HepG2 (cell line): Measurements from ENCODE around the gene BCL2L1. TPM values are rescaled to one million over a fixed set of nuclear protein-coding genes. Genes with fewer than 3 reads are reported as not detected.
A peak's percentile ranks its signal among the peaks of the same experiment; 100 is the strongest.

Source experiments
- ARNTL ChIP-seq: sonication (generic); formaldehyde crosslinking; IDR thresholded peaks from 2 replicates; pipeline ENCODE4 v1.4.0; 2020; ENCODE audit warnings: mild to moderate bottlenecking, missing genetic modification reagents
- CAMTA2 ChIP-seq: sonication (generic); formaldehyde crosslinking; IDR thresholded peaks from 2 replicates; pipeline ENCODE4 v1.4.0; 2020; ENCODE audit warnings: mild to moderate bottlenecking, missing genetic modification reagents, borderline replicate concordance
- GTF3A ChIP-seq: sonication (generic); formaldehyde crosslinking; conservative IDR thresholded peaks from 2 replicates; pipeline ENCODE4 v1.4.0; 2020; ENCODE audit warnings: mild to moderate bottlenecking, missing genetic modification reagents
- MTA1 ChIP-seq: sonication (generic); formaldehyde crosslinking; IDR thresholded peaks from 2 replicates; pipeline ENCODE4 v1.4.0; 2020; ENCODE audit warnings: missing genetic modification reagents, mild to moderate bottlenecking, borderline replicate concordance
- POLR2A ChIP-seq, 2 experiments: IDR thresholded peaks; 2 replicates each; pipeline ENCODE4 v1.6.1; 2011; ENCODE audit warnings: low read depth in 2 of 2, low read length in 2 of 2, mild to moderate bottlenecking in 1 of 2, moderate library complexity in 1 of 2; ENCODE audit not compliant: insufficient read depth in 1 of 2
- SALL1 ChIP-seq: sonication (generic); formaldehyde crosslinking; IDR thresholded peaks from 2 replicates; pipeline ENCODE4 v1.8.0; 2022; ENCODE audit warnings: mild to moderate bottlenecking, missing genetic modification reagents
- ZFP36L1 ChIP-seq: sonication (generic); formaldehyde crosslinking; IDR thresholded peaks from 2 replicates; pipeline ENCODE4 v1.8.0; 2022; ENCODE audit warnings: mild to moderate bottlenecking, missing genetic modification reagents, moderate library complexity
- ZNF451 ChIP-seq: sonication (generic); formaldehyde crosslinking; IDR thresholded peaks from 2 replicates; pipeline ENCODE4 v1.5.0; 2020; ENCODE audit warnings: mild to moderate bottlenecking, missing genetic modification reagents
- ZNF746 ChIP-seq: sonication (generic); formaldehyde crosslinking; IDR thresholded peaks from 2 replicates; pipeline ENCODE4 v1.8.0; 2022; ENCODE audit warnings: mild to moderate bottlenecking, missing genetic modification reagents
- polyA plus RNA-seq, 8 experiments: library from polyadenylated mRNA; depleted of rRNA in 3 of 8; stranded (reverse) in 7 of 8; unstranded in 1 of 8; fragments of >200 nt; fragmentation: Illumina TruSeq in 4 of 8; extraction: Trizol in 4 of 8; gene quantifications; 2 replicates each; pipeline versions ENCODE4 v1.2.1 to v1.2.3, GENCODE V29; 2011 to 2016; ENCODE audit warnings: low read depth in 4 of 8, missing spikeins in 1 of 8, mixed read lengths in 1 of 8; ENCODE audit not compliant: insufficient read depth in 1 of 8
- total RNA-seq, 5 experiments: library from RNA; depleted of rRNA; stranded (reverse); fragments of >200 nt; fragmentation: Illumina TruSeq; extraction: Trizol; gene quantifications; 2 replicates each; pipeline ENCODE4 v1.2.3, GENCODE V29; 2016; ENCODE audit warnings: low read depth in 1 of 5
- TF ChIP-seq, protein P1 (sequence below): sonication (generic); formaldehyde crosslinking; IDR thresholded peaks from 2 replicates; pipeline ENCODE4 v1.8.0; 2022; ENCODE audit warnings: missing genetic modification reagents, mild to moderate bottlenecking, moderate library complexity, borderline replicate concordance
- TF ChIP-seq, protein P2 (sequence below): sonication (generic); formaldehyde crosslinking; IDR thresholded peaks from 2 replicates; pipeline ENCODE4 v1.5.0; 2020; ENCODE audit warnings: mild to moderate bottlenecking, missing genetic modification reagents
- TF ChIP-seq, protein P3 (sequence below): sonication (generic); formaldehyde crosslinking; IDR thresholded peaks from 2 replicates; pipeline ENCODE4 v1.5.0; 2020; ENCODE audit warnings: mild to moderate bottlenecking, missing genetic modification reagents, borderline replicate concordance
- TF ChIP-seq, protein P4 (sequence below): sonication (generic); formaldehyde crosslinking; IDR thresholded peaks from 2 replicates; pipeline ENCODE4 v1.4.0; 2020; ENCODE audit warnings: missing genetic modification reagents

The BCL2L1 gene
- total and polyA plus RNA-seq, 2 of the 13 experiments (the other 11 are each of a cell fraction or from before 2014, with no cell fraction given) = 164 to 258 TPM

DNA sequence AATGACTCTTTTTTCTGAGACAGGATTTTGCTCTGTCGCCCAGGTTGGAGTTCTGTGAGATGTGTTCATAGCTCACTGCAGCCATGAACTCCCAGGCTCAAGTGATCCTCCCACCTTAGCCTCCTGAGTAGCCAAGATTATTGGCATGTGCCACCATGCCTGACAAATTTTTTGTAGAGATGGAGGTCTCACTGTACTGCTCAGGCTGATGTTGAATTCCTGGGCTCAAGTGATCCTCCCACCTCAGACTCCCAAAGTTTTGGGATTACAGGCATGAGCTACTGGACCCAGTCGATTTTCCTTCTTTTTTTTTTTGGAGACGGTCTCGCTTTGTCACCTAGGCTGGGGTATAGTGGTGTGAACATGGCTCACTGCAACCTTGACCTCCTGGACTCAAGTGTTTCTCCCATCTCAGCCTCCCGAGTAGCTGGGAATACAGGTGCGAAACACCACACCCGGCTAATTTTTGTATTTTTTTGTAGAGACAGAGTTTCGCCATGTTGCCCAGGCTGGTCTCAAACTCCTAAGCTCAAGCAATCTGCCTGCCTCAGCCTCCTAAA is 24.3 kb downstream of the BCL2L1 start (continued):
- TF ChIP-seq, protein P1, sequence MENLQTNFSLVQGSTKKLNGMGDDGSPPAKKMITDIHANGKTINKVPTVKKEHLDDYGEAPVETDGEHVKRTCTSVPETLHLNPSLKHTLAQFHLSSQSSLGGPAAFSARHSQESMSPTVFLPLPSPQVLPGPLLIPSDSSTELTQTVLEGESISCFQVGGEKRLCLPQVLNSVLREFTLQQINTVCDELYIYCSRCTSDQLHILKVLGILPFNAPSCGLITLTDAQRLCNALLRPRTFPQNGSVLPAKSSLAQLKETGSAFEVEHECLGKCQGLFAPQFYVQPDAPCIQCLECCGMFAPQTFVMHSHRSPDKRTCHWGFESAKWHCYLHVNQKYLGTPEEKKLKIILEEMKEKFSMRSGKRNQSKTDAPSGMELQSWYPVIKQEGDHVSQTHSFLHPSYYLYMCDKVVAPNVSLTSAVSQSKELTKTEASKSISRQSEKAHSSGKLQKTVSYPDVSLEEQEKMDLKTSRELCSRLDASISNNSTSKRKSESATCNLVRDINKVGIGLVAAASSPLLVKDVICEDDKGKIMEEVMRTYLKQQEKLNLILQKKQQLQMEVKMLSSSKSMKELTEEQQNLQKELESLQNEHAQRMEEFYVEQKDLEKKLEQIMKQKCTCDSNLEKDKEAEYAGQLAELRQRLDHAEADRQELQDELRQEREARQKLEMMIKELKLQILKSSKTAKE (CRISPR knock-in tag) = peak; percentile 31; the same call in 1 of the 2 replicates
- TF ChIP-seq, protein P2, sequence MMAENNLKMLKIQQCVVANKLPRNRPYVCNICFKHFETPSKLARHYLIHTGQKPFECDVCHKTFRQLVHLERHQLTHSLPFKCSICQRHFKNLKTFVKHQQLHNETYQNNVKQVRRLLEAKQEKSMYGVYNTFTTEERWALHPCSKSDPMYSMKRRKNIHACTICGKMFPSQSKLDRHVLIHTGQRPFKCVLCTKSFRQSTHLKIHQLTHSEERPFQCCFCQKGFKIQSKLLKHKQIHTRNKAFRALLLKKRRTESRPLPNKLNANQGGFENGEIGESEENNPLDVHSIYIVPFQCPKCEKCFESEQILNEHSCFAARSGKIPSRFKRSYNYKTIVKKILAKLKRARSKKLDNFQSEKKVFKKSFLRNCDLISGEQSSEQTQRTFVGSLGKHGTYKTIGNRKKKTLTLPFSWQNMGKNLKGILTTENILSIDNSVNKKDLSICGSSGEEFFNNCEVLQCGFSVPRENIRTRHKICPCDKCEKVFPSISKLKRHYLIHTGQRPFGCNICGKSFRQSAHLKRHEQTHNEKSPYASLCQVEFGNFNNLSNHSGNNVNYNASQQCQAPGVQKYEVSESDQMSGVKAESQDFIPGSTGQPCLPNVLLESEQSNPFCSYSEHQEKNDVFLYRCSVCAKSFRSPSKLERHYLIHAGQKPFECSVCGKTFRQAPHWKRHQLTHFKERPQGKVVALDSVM (CRISPR knock-in tag) = peak; percentile 42; the same call in 1 of the 2 replicates
- TF ChIP-seq ZNF451 = 0 out of 2 replicates have a peak, but pooled peaks have one; percentile 63
- no peak; the same call in 1 of the 2 replicates for TF ChIP-seq SALL1
- TF ChIP-seq ZNF746 (CRISPR knock-in tag) = peak; percentile 29; the same call in 1 of the 2 replicates
- 0 out of 2 replicates have a peak, but pooled peaks have one; percentile 31 for TF ChIP-seq GTF3A (CRISPR knock-in tag)
- 0 out of 4 replicates have a peak, but pooled peaks of 1 of the 2 experiments have one; percentile 0 for TF ChIP-seq POLR2A (IDR thresholded peaks at IDR 0.05; ENCODE audit: insufficient read depth in 1 of 2, low read depth in 2 of 2, low read length in 2 of 2)
- peak; percentile 69; the same call in 1 of the 2 replicates for TF ChIP-seq ZFP36L1 (CRISPR knock-in tag)
- 0 out of 2 replicates have a peak, but pooled peaks have one; percentile 25 for TF ChIP-seq MTA1 (CRISPR knock-in tag)
- TF ChIP-seq ARNTL = 0 out of 2 replicates have a peak, but pooled peaks have one; percentile 74
- 0 out of 2 replicates have a peak, but pooled peaks have one; percentile 64 for TF ChIP-seq CAMTA2
- TF ChIP-seq, protein P3, sequence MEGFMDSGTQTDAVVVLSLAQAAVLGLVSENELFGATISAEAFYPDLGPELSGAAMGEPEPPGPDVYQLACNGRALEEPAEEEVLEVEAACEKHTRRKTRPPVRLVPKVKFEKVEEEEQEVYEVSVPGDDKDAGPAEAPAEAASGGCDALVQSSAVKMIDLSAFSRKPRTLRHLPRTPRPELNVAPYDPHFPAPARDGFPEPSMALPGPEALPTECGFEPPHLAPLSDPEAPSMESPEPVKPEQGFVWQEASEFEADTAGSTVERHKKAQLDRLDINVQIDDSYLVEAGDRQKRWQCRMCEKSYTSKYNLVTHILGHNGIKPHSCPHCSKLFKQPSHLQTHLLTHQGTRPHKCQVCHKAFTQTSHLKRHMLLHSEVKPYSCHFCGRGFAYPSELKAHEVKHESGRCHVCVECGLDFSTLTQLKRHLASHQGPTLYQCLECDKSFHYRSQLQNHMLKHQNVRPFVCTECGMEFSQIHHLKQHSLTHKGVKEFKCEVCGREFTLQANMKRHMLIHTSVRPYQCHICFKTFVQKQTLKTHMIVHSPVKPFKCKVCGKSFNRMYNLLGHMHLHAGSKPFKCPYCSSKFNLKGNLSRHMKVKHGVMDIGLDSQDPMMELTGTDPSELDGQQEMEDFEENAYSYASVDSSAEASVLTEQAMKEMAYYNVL (CRISPR knock-in tag) = 0 out of 2 replicates have a peak, but pooled peaks have one; percentile 20
- TF ChIP-seq, protein P4, sequence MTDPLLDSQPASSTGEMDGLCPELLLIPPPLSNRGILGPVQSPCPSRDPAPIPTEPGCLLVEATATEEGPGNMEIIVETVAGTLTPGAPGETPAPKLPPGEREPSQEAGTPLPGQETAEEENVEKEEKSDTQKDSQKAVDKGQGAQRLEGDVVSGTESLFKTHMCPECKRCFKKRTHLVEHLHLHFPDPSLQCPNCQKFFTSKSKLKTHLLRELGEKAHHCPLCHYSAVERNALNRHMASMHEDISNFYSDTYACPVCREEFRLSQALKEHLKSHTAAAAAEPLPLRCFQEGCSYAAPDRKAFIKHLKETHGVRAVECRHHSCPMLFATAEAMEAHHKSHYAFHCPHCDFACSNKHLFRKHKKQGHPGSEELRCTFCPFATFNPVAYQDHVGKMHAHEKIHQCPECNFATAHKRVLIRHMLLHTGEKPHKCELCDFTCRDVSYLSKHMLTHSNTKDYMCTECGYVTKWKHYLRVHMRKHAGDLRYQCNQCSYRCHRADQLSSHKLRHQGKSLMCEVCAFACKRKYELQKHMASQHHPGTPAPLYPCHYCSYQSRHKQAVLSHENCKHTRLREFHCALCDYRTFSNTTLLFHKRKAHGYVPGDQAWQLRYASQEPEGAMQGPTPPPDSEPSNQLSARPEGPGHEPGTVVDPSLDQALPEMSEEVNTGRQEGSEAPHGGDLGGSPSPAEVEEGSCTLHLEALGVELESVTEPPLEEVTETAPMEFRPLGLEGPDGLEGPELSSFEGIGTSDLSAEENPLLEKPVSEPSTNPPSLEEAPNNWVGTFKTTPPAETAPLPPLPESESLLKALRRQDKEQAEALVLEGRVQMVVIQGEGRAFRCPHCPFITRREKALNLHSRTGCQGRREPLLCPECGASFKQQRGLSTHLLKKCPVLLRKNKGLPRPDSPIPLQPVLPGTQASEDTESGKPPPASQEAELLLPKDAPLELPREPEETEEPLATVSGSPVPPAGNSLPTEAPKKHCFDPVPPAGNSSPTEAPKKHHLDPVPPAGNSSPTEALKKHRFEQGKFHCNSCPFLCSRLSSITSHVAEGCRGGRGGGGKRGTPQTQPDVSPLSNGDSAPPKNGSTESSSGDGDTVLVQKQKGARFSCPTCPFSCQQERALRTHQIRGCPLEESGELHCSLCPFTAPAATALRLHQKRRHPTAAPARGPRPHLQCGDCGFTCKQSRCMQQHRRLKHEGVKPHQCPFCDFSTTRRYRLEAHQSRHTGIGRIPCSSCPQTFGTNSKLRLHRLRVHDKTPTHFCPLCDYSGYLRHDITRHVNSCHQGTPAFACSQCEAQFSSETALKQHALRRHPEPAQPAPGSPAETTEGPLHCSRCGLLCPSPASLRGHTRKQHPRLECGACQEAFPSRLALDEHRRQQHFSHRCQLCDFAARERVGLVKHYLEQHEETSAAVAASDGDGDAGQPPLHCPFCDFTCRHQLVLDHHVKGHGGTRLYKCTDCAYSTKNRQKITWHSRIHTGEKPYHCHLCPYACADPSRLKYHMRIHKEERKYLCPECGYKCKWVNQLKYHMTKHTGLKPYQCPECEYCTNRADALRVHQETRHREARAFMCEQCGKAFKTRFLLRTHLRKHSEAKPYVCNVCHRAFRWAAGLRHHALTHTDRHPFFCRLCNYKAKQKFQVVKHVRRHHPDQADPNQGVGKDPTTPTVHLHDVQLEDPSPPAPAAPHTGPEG = 0 out of 2 replicates have a peak, but pooled peaks have one; percentile 18
